NB4 (cell line): ENCODE data around the gene GJA3.
A peak's percentile ranks its signal among the peaks of the same experiment; 100 is the strongest.

Experiments
- CTCF ChIP-seq: IDR thresholded peaks from one replicate; pipeline ENCODE4 v1.5.1; 2012; ENCODE audit warnings: low read depth, low read length
- MAX ChIP-seq: IDR thresholded peaks from 2 replicates; pipeline ENCODE4 v1.6.1; 2011; ENCODE audit warnings: low read depth, low read length
- MYC ChIP-seq: IDR thresholded peaks from 2 replicates; pipeline ENCODE4 v1.6.1; 2011; ENCODE audit warnings: low read depth, low read length
- POLR2A ChIP-seq: IDR thresholded peaks from 2 replicates; pipeline ENCODE4 v1.6.1; 2011; ENCODE audit warnings: mild to moderate bottlenecking; ENCODE audit not compliant: insufficient read length; ENCODE audit errors: extremely low read depth

- no peak for TF ChIP-seq POLR2A
- no peak for TF ChIP-seq CTCF
- TF ChIP-seq MYC, result no peak
- TF ChIP-seq MAX, result peak; percentile 74
These were observed 14.0 kb upstream of the GJA3 start for GRCh38 chr13:20174656-20175405.
